Activated CD8-positive, alpha-beta memory T cell treated with anti-CD3 and anti-CD28 coated beads for 4 hours (primary cell): ENCODE data around the gene GCNT4.

Experiments used
- DNase-seq, 2 donors: peaks; one replicate each; pipeline ENCODE4 v3.0.0-alpha.2; 2020; ENCODE audit warnings: low read depth in 2 of 2

Gene GCNT4

GRCh38 chr5:75017971-75018370, 34.4 kb downstream of the GCNT4 start:
- no peak for DNase-seq

DNA sequence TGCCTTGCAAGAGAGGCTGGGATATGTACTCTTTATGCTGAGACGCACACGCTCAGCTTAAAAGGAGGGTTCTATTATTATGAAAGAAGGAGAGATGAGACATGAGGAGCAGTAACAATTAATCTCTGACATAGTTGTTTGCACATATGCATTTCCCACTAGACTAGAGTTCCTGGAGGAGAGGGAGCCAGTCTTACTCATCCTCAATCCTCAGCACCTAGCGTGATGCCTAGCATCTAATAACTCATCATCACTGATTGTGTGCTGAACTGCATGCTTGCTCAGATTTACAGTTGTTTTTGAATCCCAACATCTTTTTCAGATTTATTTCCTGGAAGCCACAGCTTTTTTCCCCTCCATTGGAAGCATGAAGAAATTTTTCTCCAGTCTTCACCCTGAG, 35.5 kb downstream of the GCNT4 start:
- no peak for DNase-seq

- DNase-seq, result no peak
Measured at GRCh38 chr5:75012748-75013147, 39.6 kb downstream of the GCNT4 start.

GRCh38 chr5:75010838-75011237, 41.5 kb downstream of the GCNT4 start:
- DNase-seq, result no peak

DNA sequence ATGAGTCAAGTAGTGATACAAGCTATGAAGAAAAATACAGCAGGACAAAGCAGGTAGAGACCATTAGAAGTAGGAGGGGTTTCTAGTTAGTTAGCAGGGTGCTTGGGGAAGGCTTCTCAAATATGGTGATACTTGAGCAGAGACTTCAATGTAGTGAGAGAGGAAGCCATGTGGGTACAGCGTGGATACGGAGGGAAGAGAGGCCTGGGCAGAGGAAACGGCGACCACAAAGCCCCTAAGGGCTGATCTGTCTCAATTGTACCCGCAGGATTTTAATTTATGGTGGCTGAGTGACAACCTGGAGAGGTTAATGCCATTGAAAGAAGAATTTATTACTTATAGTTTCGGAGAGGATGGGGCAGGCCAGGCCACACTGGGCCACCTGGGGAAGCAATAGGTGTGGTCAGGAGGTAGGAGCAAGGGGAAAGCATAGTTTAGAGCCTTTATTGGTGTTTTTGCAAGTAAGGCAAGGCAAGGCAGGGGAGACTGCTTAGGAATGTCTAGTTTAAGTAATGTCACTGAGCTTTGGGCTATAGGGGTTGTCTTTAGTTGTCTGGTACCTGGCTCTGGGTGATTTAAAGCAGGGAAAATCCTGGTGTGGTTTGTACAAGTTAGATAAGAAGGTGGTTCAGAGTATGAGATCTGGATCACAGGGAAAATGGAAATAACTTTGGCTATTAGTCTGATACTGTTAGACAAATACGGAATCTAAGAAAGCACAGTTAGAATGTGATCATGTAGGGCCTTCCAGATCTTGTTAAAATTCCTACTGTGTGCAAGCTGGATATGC, 42.6 kb downstream of the GCNT4 start:
- no peak for DNase-seq

GRCh38 chr5:75006865-75007822, 45.2 kb downstream of the GCNT4 start:
- DNase-seq, result no peak

- DNase-seq, result no peak
Measured at GRCh38 chr5:75005561-75005960, 46.8 kb downstream of the GCNT4 start.
